ENCODE data around the gene CPNE7.

The CPNE7 gene

GRCh38 chr16:89531821-89532526 is 43.6 kb upstream of the CPNE7 start:
- POLR2A ChIA-PET, result no interaction called here
- no peaks in the 10 kb centered on the region for H3K4me1 ChIP-seq (ENCODE audit: control insufficient read depth, insufficient read depth, low read length)
- CTCF ChIA-PET, result interaction anchor here (2.0 kb wide), 1 partner anchor 24 kb away, joined by 6 read pairs; no protein-coding TSS in a partner anchor

GRCh38 chr16:89534252-89534756 is 41.3 kb upstream of the CPNE7 start:
- no peaks in the 10 kb centered on the region for H3K9me3 ChIP-seq (ENCODE audit: control insufficient read depth, insufficient read depth, low read depth, low read length)
- ChIA-PET POLR2A (interaction anchor here (0.5 kb wide), 1 partner anchor 25 kb away, joined by 3 read pairs; no protein-coding TSS in a partner anchor), CTCF (no interaction called here)
- TF ChIP-seq GLI4 (tag by site-specific recombination; IDR thresholded peaks at IDR 0.05), result no peak
- TF ChIP-seq OVOL3 (tag by site-specific recombination; IDR thresholded peaks at IDR 0.05), result no peak
- TF ChIP-seq ZNF423 (tag by site-specific recombination; IDR thresholded peaks at IDR 0.05), result no peak
- TF ChIP-seq TCF7L2 (IDR thresholded peaks at IDR 0.05; ENCODE audit: borderline replicate concordance, low read depth, low read length), result no peak
- no peak for TF ChIP-seq ZNF433 (tag by site-specific recombination; IDR thresholded peaks at IDR 0.05; ENCODE audit: low read depth)
- no peak for TF ChIP-seq ZNF777 (tag by site-specific recombination; IDR thresholded peaks at IDR 0.05; ENCODE audit: borderline replicate concordance)
- no peak for TF ChIP-seq ZNF404 (tag by site-specific recombination; IDR thresholded peaks at IDR 0.05)
- no peak for TF ChIP-seq ZNF707 (tag by site-specific recombination; IDR thresholded peaks at IDR 0.05)
- TF ChIP-seq OSR2 (tag by site-specific recombination; IDR thresholded peaks at IDR 0.05), result no peak
- no peak for TF ChIP-seq ZNF239 (tag by site-specific recombination; IDR thresholded peaks at IDR 0.05)
- no peak for TF ChIP-seq ZNF202 (tag by site-specific recombination; IDR thresholded peaks at IDR 0.05; ENCODE audit: borderline replicate concordance)
- no peak for TF ChIP-seq ZNF280C (tag by site-specific recombination; IDR thresholded peaks at IDR 0.05)
- no peak for TF ChIP-seq SP3 (tag by site-specific recombination; IDR thresholded peaks at IDR 0.05)
- peaks cover 19 to 91% of the 10 kb centered on the region in 2 experiments; a peak in 2 of 3 replicates for H3K36me3 ChIP-seq (ENCODE audit: control insufficient read depth in 2 of 2, insufficient read depth in 1 of 2, low read length in 2 of 2)
- no peaks in the 10 kb centered on the region for H3K4me1 ChIP-seq (ENCODE audit: control insufficient read depth, insufficient read depth, low read length)
- no peak overlapping the region for H3K4me3 ChIP-seq (ENCODE audit: low read depth, low read length)
- H3K27ac ChIP-seq (ENCODE audit: extremely low read depth, low read depth, low read length), result no peak overlapping the region

More at GRCh38 chr16:89531821-89532526, 43.6 kb upstream of the CPNE7 start:
- Histone ChIP-seq H3K4me3 (ENCODE audit: low read depth, low read length) (no peak overlapping the region), H3K36me3 (ENCODE audit: control insufficient read depth in 2 of 2, insufficient read depth in 1 of 2, low read length in 2 of 2) (peaks cover 36 to 92% of the 10 kb centered on the region in 2 experiments), H3K27ac (ENCODE audit: extremely low read depth, low read depth, low read length) (no peak overlapping the region), H3K9me3 (ENCODE audit: control insufficient read depth, insufficient read depth, low read depth, low read length) (no peaks in the 10 kb centered on the region)
- no peak for TF ChIP-seq ZNF664 (tag by site-specific recombination; IDR thresholded peaks at IDR 0.05)
- no peak for TF ChIP-seq ELK4 (IDR thresholded peaks at IDR 0.05; ENCODE audit: borderline replicate concordance, low read depth, low read length)
- TF ChIP-seq ZNF558 (tag by site-specific recombination; IDR thresholded peaks at IDR 0.05), result no peak
- TF ChIP-seq SETDB1 (IDR thresholded peaks at IDR 0.05; ENCODE audit: insufficient read length, low read length), result no peak
- TF ChIP-seq ZNF48 (tag by site-specific recombination; IDR thresholded peaks at IDR 0.05), result no peak
- TF ChIP-seq ZSCAN5A (tag by site-specific recombination; IDR thresholded peaks at IDR 0.05), result no peak
- no peak for TF ChIP-seq ZNF830 (tag by site-specific recombination; IDR thresholded peaks at IDR 0.05; ENCODE audit: low read depth)
- TF ChIP-seq ZNF132 (tag by site-specific recombination; IDR thresholded peaks at IDR 0.05; ENCODE audit: borderline replicate concordance), result no peak

Data from HEK293 (cell line).